Measurements from ENCODE around the gene DEPDC7.

GRCh38 chr11:33006010-33006409 is 9.7 kb upstream of the DEPDC7 start:
- TF ChIP-seq CTCF (IDR thresholded peaks at IDR 0.05) (no peak), ZFX (IDR thresholded peaks at IDR 0.05; ENCODE audit: borderline replicate concordance) (no peak)
